Tibial nerve (tissue), 4 donors: Measurements from ENCODE around the gene FAM98B. TPM values are rescaled to one million over a fixed set of nuclear protein-coding genes. Genes with fewer than 3 reads are reported as not detected.

ENCODE experiments used
- DNase-seq, 2 donors: peaks; one replicate each; pipeline ENCODE4 v3.0.0-alpha.2; 2019; ENCODE audit warnings: low spot score in 2 of 2
- H3K27ac ChIP-seq, 4 donors: fragments of 200-600 bp; sonication (generic) in 3 of 4; one replicate each; pipeline ENCODE4 v1.5.1; 2017 to 2019; ENCODE audit warnings: mild to moderate bottlenecking in 1 of 4
- H3K27me3 ChIP-seq, 2 donors: fragments of 200-600 bp; sonication (generic) in 1 of 2; one replicate each; pipeline versions ENCODE4 v1.5.1 to v1.6.0; 2017 to 2019
- H3K36me3 ChIP-seq, 3 donors: fragments of 200-600 bp; sonication (generic); one replicate each; pipeline ENCODE4 v1.5.1; 2018 to 2019
- H3K4me1 ChIP-seq, 4 donors: fragments of 200-600 bp; sonication (generic) in 3 of 4; one replicate each; pipeline ENCODE4 v1.5.1; 2017 to 2019
- H3K4me3 ChIP-seq, 4 donors: fragments of 200-600 bp; sonication (generic) in 3 of 4; one replicate each; pipeline ENCODE4 v1.5.1; 2017 to 2019; ENCODE audit warnings: mild to moderate bottlenecking in 1 of 4, moderate library complexity in 1 of 4
- H3K9me3 ChIP-seq, 4 donors: fragments of 200-600 bp; sonication (generic) in 3 of 4; one replicate each; pipeline ENCODE4 v1.5.1; 2017 to 2019
- EP300 ChIP-seq, 2 donors: sonication (generic); formaldehyde crosslinking; IDR thresholded peaks; one replicate each; pipeline ENCODE4 v1.6.1; 2017; ENCODE audit warnings: antibody characterized with exemption in 2 of 2, mild to moderate bottlenecking in 1 of 2
- POLR2A ChIP-seq, 2 donors: fragments of 450-650 bp; IDR thresholded peaks; one replicate each; pipeline ENCODE4 v1.6.1; 2017; ENCODE audit warnings: antibody characterized with exemption in 2 of 2, mild to moderate bottlenecking in 2 of 2, moderate library complexity in 2 of 2
- WGBS, 2 donors: methylation state at CpG; one replicate each; pipeline ENCODE4 v1.1.5; 2018; 5-methylcytosine and 5-hydroxymethylcytosine counted together
- total RNA-seq, 4 donors: library from RNA; depleted of rRNA; stranded (reverse); fragments of >200 nt; gene quantifications; one replicate each; pipeline ENCODE4 v1.1.0, GENCODE V29; 2016
- TF ChIP-seq, protein P1 (sequence below), 5 experiments: fragments of 200-600 bp in 3 of 5; fragments of 450-650 bp in 2 of 5; sonication (generic) in 3 of 5; IDR thresholded peaks; one replicate each; pipeline ENCODE4 v1.5.1; 2016 to 2019; ENCODE audit warnings: antibody characterized with exemption in 5 of 5, mild to moderate bottlenecking in 3 of 5, moderate library complexity in 2 of 5

Gene FAM98B
- total RNA-seq, 4 donors from 2014 or later = 7.3 to 17.5 (median 10.9) TPM

DNA sequence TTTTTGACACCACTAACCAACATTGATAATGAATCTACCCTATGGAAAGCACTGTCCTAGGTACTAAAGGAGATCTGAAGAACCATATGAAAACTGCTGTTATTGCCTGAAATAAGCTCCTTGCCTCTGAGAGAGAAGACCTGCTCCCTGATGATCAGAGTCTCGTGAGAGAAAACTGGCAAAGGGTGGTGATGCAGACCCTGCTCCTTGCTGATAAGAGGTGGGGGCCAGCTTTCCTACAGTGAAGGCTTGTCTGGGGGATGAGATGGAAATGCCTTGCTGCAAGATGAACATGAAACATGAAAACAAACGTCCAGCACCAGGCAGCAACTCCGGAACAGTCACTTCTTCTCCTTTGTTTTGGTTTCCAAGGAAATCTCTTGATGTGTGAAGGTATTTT is 78.8 kb downstream of the FAM98B start:
- TF ChIP-seq, protein P1, sequence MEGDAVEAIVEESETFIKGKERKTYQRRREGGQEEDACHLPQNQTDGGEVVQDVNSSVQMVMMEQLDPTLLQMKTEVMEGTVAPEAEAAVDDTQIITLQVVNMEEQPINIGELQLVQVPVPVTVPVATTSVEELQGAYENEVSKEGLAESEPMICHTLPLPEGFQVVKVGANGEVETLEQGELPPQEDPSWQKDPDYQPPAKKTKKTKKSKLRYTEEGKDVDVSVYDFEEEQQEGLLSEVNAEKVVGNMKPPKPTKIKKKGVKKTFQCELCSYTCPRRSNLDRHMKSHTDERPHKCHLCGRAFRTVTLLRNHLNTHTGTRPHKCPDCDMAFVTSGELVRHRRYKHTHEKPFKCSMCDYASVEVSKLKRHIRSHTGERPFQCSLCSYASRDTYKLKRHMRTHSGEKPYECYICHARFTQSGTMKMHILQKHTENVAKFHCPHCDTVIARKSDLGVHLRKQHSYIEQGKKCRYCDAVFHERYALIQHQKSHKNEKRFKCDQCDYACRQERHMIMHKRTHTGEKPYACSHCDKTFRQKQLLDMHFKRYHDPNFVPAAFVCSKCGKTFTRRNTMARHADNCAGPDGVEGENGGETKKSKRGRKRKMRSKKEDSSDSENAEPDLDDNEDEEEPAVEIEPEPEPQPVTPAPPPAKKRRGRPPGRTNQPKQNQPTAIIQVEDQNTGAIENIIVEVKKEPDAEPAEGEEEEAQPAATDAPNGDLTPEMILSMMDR (IDR thresholded peaks at IDR 0.05) = no peak
- no peak for TF ChIP-seq POLR2A (IDR thresholded peaks at IDR 0.05)
- TF ChIP-seq EP300 (IDR thresholded peaks at IDR 0.05) = no peak
- WGBS, 2 donors = 83 to 86% methylated on average over 3 of the region's 3 CpGs
- H3K9me3 ChIP-seq = no peaks in the 10 kb centered on the region

DNA sequence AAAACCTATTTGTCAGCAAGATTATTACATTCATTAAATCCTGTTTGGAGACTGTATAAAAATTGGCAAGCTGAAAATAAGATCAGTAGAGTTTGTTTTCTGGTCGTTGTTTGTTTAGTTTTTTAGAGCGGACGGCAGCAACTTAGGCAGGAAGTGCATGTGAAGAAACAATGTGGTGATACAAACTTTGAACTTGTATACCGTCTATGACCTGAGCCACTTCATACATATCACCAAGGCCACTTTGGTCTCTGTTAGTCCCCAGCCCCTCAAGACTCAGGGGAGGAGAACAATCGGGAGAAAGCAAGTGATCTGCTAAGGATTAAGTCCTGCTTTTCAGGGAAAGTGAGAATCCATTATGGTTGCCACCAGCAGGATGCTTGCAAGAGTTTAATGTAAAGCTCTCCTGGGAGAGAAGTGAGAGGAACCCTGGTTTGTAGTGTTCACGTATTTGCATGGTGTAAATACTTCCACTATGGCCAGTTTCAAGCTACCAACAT is 79.5 kb downstream of the FAM98B start:
- Histone ChIP-seq H3K4me1 (no peaks in the 10 kb centered on the region), H3K9me3 (no peaks in the 10 kb centered on the region), H3K27me3 (no peaks in the 10 kb centered on the region), H3K27ac (no peak overlapping the region), H3K36me3 (no peaks in the 10 kb centered on the region), H3K4me3 (no peak overlapping the region)
- 74 to 80% methylated on average over 6 of the region's 6 CpGs for WGBS, 2 donors
- no peak for DNase-seq
- no peak for TF ChIP-seq EP300 (IDR thresholded peaks at IDR 0.05)

More for the DNA sequence above, 78.8 kb downstream of the FAM98B start:
- no peak overlapping the region for H3K27ac ChIP-seq
- no peaks in the 10 kb centered on the region for H3K4me1 ChIP-seq
- H3K4me3 ChIP-seq = no peak overlapping the region
- DNase-seq = no peak
- no peaks in the 10 kb centered on the region for H3K27me3 ChIP-seq
- no peaks in the 10 kb centered on the region for H3K36me3 ChIP-seq

DNA sequence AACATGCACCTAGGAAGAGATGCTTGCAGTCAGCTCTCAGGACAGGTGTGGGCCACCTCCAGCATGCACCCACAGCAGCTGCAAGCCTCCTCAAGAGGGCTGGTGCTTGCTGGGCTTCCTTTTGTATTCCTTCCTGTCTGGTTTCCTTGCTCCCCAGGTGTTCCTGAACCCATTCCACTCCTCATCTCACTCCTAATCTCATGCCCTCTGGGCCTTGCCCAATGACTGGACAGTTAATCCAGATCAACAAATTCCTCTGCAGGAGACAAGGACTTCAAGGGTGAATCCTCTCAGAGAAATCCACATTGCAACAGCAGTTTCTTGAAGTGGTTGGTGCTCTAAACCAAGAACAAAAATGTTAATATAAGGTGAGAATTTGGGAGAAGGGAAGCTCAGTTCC is 80.0 kb downstream of the FAM98B start:
- Histone ChIP-seq H3K27ac (no peak overlapping the region), H3K36me3 (no peaks in the 10 kb centered on the region), H3K4me1 (no peaks in the 10 kb centered on the region), H3K27me3 (no peaks in the 10 kb centered on the region), H3K4me3 (no peak overlapping the region), H3K9me3 (no peaks in the 10 kb centered on the region)
- DNase-seq = no peak
- TF ChIP-seq, protein P1 (IDR thresholded peaks at IDR 0.05) = no peak
- TF ChIP-seq POLR2A (IDR thresholded peaks at IDR 0.05) = no peak
- TF ChIP-seq EP300 (IDR thresholded peaks at IDR 0.05) = no peak

DNA sequence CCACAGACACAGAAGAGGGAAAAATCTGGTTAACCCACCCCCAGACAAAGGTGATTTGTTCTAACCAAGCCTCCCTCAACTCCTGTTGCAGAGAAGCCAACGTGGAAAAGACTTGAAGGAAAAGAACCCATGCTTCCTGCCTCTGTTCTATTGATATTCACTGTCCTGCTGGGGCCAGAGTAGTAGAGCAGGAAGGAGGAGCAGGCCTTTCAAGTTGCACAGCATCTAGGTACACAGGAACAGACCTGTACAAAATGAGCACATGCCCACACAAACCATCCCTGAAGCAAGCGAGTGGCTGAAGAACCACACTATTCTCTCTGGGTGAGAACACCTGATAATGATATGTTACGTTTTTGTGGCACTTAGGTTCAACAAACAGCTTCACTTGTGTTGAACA is 80.8 kb downstream of the FAM98B start:
- TF ChIP-seq EP300 (IDR thresholded peaks at IDR 0.05) = no peak
- TF ChIP-seq, protein P1 (IDR thresholded peaks at IDR 0.05) = no peak
- no peak for TF ChIP-seq POLR2A (IDR thresholded peaks at IDR 0.05)
- Histone ChIP-seq H3K27me3 (no peaks in the 10 kb centered on the region), H3K36me3 (no peaks in the 10 kb centered on the region), H3K4me1 (no peaks in the 10 kb centered on the region), H3K27ac (no peak overlapping the region), H3K4me3 (no peak overlapping the region), H3K9me3 (no peaks in the 10 kb centered on the region)
- WGBS, 2 donors = 72 to 81% methylated on average over 3 of the region's 3 CpGs
- DNase-seq = no peak

DNA sequence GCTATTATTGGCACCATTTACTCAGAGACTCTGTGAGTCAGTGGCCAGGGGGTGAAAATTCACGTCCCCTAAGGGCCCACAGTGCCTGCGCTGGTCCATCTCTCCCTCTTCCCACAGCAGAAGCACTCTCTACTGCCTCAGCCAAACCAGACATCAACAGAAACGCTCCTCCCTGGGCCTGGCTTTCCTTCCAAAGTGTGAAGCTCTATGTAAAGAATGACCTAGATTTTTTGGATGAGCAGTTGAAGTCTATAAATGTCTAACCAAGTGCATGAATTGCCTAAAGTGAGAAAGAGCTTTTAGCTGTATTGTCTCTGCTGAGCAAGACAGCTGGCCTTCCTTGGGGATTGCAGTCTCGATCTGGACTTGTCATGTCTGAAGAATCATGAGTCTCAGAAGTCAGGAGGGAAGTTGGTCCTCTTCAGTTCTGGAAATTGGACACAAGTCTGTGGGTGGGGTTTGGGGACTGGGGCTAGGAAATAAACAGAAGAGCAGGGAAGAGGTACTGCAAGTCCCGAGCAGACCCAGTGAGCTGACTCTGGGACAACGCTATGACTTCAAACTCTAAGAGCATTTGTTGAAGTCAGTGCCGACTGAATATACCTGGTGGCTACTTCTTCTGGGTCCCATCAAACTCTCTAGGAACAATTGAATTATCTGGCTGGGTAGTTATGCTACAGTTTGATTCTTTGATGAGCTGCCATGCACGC is 81.7 kb downstream of the FAM98B start:
- H3K4me3 ChIP-seq = no peak overlapping the region
- no peaks in the 10 kb centered on the region for H3K9me3 ChIP-seq
- no peak for TF ChIP-seq EP300 (IDR thresholded peaks at IDR 0.05)
- TF ChIP-seq, protein P1 (IDR thresholded peaks at IDR 0.05) = no peak
- no peak for TF ChIP-seq POLR2A (IDR thresholded peaks at IDR 0.05)
- WGBS, 2 donors = 82 to 89% methylated on average over 8 of the region's 8 CpGs
- no peak overlapping the region for H3K27ac ChIP-seq
- no peak for DNase-seq
- no peaks in the 10 kb centered on the region for H3K4me1 ChIP-seq
- H3K27me3 ChIP-seq = no peaks in the 10 kb centered on the region
- H3K36me3 ChIP-seq = no peaks in the 10 kb centered on the region
